NCI-H460 (cell line): ENCODE measurements around the gene REPS1. TPM values are rescaled to one million over a fixed set of nuclear protein-coding genes. Genes with fewer than 3 reads are reported as not detected.
"Not testable (repeated sequence)": the region's sequence is repeated elsewhere in the genome, so short reads cannot be mapped to it uniquely, and the experiment has no call there.

Source experiments
- DNase-seq: peaks from one replicate; pipeline ENCODE4 v3.0.0-alpha.2; 2016; ENCODE audit warnings: low read depth; ENCODE audit errors: extremely low read depth
- total RNA-seq: library from RNA; depleted of rRNA; stranded (reverse); fragments of >200 nt; shearing (Covaris generic); gene quantifications from 2 replicates; pipeline ENCODE4 v1.2.3, GENCODE V29; 2014

The REPS1 gene
- total RNA-seq, 1 experiment from 2014 or later: 61.2 TPM

DNA sequence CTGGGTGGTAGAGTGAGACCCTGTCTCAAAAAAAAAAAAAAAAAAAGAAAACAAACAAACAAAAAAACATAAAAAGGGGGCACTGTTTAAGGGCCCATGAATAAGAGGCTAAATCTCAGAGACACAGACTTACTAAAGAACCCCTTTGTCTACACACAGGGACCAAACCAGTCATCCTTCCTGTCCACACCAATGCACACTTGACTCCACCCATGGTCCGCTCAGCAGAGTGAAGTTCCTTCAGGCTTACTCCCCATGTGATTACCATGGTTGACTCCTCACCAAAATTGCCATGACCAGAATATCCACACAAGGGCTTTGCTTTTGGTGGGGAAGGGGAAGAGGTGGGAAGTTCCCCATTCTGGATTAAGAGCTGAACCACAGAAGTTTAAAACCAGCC, 19.4 kb upstream of the REPS1 start:
- DNase-seq: no peak

GRCh38 chr6:139006477-139006876, 18.4 kb upstream of the REPS1 start:
- no peak for DNase-seq

DNA sequence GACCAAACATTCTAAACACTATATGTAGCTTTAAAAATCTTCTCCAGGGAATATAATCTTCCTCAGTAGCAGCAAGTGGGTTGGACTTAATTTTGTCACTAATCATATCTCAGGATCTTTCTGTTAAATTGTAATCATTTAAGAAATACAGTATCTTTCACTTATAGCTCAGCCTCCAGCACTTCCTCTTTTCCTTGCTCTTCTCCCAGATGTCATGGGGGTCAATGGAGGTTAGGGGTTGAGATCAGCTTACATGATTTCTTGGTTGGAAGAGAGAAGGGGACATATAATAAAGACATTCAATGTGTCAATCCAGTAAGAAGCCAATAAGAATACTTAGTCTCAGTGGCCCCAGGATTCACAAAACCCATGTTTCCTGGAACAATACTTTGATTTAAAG, 15.7 kb upstream of the REPS1 start:
- DNase-seq: no peak

DNA sequence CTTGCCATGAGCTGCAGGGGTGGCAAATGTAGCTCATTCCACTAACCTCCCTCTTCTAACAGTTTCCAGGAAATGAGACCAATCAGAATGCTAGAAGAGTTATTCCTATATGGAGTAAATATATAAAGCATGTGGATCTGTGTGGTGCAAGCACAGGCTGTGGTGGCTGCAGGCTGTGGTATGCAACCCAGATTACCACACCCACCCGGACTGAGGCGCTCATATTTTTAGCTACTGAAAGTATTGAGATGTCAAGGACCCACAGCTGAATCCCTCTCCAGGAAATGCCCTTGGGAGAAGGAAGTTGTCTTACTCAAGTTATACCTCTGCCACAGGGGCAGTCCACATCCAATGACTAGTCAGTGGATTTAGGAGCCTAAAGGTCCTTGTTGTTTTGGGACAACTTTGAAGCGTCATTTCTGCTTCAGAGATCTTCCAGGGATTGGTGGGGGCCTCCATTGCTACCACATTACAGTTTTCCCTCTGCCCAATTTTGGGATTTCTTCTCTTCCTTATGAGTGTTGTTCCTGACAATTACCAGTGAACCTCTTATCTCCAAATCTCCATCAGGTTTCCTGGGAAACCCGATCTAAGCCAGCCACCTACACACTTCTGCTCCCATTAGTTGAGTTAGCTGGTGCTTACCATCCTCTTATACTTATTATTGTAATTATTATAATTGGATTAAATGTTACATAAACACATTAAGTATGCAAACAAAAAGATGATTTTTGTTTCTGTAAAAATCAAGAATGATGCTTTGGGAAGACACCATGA, 12.1 kb upstream of the REPS1 start:
- DNase-seq: no peak

DNA sequence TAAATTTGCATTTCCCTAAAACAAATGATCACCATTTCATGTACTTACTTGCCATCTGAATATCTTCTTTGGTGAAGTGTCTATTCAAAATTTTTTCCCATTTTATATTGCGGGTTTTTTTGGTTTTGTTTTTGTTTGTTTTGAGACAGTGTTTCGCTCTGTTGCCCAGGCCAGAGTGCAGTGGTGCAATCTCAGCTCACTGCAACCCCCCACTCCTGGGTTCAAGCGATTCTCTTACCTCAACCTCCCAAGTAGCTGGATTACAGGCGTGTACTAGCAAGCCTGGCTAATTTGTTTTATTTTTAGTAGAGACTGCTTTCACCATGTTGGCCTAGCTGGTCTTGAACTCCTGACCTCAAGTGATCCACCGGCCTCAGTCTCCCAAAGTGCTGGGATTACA, 9.1 kb upstream of the REPS1 start:
- no peak for DNase-seq

GRCh38 chr6:138996524-138996923, 8.5 kb upstream of the REPS1 start:
- no peak for DNase-seq

- not testable (repeated sequence) for DNase-seq
Observed at GRCh38 chr6:138993410-138993809, 5.4 kb upstream of the REPS1 start.

DNA sequence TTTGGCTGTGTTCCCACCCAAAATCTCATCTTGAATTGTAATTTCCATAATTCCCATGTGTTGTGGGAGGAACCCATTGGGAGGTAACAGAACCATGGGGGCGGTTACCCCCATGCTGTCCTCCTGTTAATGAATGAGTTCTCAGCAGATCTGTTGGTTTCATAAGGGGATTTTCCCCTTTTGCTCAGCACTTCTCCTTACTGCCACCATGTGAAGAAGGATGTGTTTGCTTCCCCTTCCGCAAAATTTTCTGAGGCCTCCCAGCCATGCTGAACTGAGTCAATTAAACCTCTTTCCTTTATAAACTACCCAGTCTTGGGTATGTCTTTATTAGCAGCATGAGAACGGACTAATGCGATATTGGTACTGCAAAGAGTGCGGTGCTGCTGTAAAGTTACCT, 4.9 kb upstream of the REPS1 start:
- DNase-seq: not testable (repeated sequence)

GRCh38 chr6:138991206-138991605, 3.2 kb upstream of the REPS1 start:
- DNase-seq: no peak

- no peak for DNase-seq
Observed at GRCh38 chr6:138989098-138989983, 1.3 kb upstream of the REPS1 start.

GRCh38 chr6:138988469-138988834, 399 bp upstream of the REPS1 start:
- DNase-seq: no peak

DNA sequence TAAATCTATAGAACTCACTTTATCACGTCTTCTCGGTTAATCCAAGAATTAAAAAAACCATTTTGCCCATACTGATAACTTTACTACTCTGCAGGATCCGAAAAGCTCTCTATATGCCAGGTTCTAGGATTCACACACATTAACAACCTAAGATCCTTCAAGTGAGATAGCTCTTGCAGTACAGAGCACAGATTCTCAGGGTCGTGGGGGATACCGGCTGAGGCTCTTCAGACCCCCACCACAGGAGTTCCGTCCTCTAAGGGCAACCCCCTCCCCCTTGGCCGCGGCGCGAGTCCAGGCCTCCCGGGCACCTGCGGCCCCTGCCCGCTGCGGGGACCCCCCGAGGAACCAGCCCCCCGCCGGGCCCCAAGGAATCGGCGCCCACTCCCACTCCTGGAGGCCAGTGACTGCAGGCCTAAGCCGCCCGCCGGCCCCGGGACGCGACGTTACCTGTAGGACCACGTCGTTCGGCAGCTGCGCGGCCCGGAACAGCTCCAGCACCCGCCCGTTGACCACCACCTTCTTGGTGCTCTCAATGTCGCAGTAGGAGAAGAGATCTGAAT, 892 bp downstream of the REPS1 start:
- DNase-seq: no peak

- no peak for DNase-seq
Observed at GRCh38 chr6:138986578-138986977, 1.5 kb downstream of the REPS1 start.

- DNase-seq: no peak
Observed at GRCh38 chr6:138981416-138981815, 6.6 kb downstream of the REPS1 start.

DNA sequence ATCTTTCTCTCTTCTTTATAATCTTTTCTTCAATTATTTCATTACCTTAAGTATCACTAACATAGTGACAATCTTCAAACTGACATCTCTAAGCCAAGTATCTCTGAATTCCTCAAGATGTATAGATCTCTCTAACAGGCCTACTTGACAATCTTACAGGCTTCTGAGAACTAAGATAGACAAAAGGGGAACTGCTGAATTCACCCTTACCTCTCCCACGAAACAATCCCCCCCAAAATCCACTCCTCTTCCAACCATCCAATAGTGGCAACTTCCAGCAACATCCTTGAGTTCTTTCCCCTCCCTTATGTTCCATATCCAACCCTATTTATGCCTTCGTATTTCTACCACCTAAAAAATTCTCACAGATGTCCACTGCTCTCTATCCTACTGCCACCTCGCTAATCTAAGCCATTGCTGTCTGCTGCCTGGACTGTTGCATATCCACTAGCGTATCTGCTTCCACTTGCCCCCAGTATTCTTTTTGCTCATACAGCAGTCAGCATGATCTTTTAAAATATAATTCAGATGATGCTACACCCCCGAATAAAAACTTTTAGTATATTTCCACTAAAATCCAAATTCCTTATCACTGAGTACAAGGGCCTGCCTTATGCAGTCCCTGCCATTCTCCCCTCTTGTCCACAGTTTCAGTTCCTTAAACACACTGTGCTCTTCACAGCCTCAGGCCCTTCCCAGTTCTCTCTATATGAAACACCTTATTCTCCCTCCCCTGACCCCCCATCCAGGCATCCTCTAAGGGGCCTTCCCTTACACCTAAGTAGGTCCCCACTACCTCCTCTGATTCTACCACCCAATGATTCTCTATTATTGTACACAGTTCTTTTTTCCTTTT, 8.0 kb downstream of the REPS1 start:
- no peak for DNase-seq

DNA sequence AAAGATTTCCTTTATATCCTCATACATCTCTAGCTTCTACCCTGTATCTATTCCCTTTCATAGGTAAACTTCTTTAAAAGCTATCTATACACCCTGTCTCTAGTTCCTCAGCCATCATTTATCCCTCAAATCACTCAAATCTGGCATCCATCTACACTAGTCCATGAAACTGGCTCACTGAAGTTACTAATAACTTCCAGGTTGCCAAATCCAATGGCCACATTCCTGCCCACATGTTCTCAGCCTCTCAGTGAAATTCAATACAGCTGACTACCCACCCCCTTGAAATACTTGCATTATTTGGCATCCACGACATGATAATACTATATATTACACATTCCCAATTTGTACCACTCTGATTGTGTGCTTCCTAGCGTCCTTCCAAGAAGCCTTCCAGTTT, 8.7 kb downstream of the REPS1 start:
- DNase-seq: no peak

- no peak for DNase-seq
Observed at GRCh38 chr6:138978229-138978628, 9.8 kb downstream of the REPS1 start.

GRCh38 chr6:138977646-138978167, 10.3 kb downstream of the REPS1 start:
- DNase-seq: no peak

GRCh38 chr6:138977242-138977641, 10.8 kb downstream of the REPS1 start:
- DNase-seq: no peak

- no peak for DNase-seq
Observed at GRCh38 chr6:138975815-138976214, 12.2 kb downstream of the REPS1 start.
